Measurements from ENCODE around the gene ADRA2B.

GRCh38 chr2:96083064-96083939, 33.1 kb downstream of the ADRA2B start:
- TF ChIP-seq MAX (IDR thresholded peaks at IDR 0.05; ENCODE audit: low read depth, low read length) (no peak), POLR2A (IDR thresholded peaks at IDR 0.05; ENCODE audit: extremely low read depth, insufficient read length) (no peak)
